HK-2 (cell line): ENCODE data around the gene HEATR3.

Experiments used
- DNase-seq: peaks from one replicate; pipeline ENCODE4 v3.0.0-alpha.2; 2018; ENCODE audit not compliant: unreplicated experiment

The HEATR3 gene

GRCh38 chr16:50153596-50154419, 88.0 kb downstream of the HEATR3 start:
- peak; percentile 40 for DNase-seq

- DNase-seq, result peak; percentile 11
These were observed 88.7 kb downstream of the HEATR3 start for GRCh38 chr16:50154420-50154950.

GRCh38 chr16:50155925-50156324, 90.2 kb downstream of the HEATR3 start:
- DNase-seq, result no peak
